ENCODE measurements around the gene SAMHD1. TPM values are rescaled to one million over a fixed set of nuclear protein-coding genes. Genes with fewer than 3 reads are reported as not detected.

SAMHD1 gene
- total and polyA plus RNA-seq, 2 of the 13 experiments (the other 11 are each of a cell fraction or from before 2014, with no cell fraction given): 16.9 to 43.5 TPM

DNA sequence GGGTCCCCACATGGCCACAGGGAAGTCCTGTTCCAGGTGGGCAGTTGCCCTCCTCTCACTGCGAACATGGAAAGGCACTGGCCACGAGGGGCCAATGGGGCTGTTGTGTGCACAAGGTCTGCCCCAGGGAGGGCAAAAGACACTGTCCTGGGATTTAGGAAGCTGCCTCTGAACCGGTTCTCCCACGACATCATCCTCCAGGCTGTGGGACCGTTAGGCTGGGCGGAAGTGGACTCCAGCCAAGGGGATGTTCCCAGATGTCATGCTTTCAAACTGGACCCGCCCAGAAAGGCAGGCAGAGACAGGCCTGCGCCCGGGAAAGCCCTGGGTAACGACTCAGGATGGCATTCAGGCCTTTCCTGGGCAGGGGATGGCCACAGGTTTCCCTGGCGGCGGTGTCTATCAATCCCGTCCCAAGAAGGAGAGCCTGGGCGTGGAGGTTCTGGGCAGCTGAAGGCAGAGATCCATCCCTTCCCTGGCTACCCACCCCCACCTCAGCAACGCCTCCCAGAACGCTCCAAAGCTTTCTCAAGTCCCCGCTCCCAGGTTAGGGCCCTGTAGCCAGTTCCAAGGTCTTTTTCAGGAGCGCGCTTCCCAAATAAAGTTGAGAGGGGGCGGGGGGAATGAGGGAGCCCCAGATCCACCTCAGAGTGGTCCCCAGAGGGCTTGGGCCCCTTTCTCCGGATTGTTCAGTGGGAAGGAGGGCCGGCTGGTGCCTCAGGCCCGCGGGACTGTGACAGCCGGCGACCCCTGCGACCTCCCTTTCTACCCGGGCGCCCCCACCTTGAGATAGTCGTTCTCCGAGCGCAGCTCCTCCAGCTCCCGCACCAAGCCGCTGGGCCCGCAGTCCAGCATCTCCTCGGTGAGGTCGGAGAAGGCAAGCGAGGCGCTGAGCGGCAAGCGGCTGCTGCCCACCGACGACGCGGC is 89.4 kb downstream of the SAMHD1 start (continued):
- TF ChIP-seq ZNF563 (CRISPR knock-in tag; IDR thresholded peaks at IDR 0.05) (no peak), ZNF101 (CRISPR knock-in tag; IDR thresholded peaks at IDR 0.05; ENCODE audit: borderline replicate concordance, low read depth) (no peak), TEAD2 (CRISPR knock-in tag; IDR thresholded peaks at IDR 0.05) (no peak), ETV5 (CRISPR knock-in tag; IDR thresholded peaks at IDR 0.05; ENCODE audit: borderline replicate concordance) (peak; percentile 90), ZNF83 (CRISPR knock-in tag; IDR thresholded peaks at IDR 0.05; ENCODE audit: borderline replicate concordance) (no peak), ZFP41 (CRISPR knock-in tag; IDR thresholded peaks at IDR 0.05; ENCODE audit: borderline replicate concordance) (no peak), ZNF547 (CRISPR knock-in tag; IDR thresholded peaks at IDR 0.05) (0 out of 2 replicates have a peak, but pooled peaks have one; percentile 39), ZNF746 (CRISPR knock-in tag; IDR thresholded peaks at IDR 0.05) (peak; percentile 68; the same call in 1 of the 2 replicates), ZNF274 (CRISPR knock-in tag; IDR thresholded peaks at IDR 0.05) (no peak; the same call in 1 of the 2 replicates), ZNF180 (CRISPR knock-in tag; IDR thresholded peaks at IDR 0.05; ENCODE audit: borderline replicate concordance, low read depth) (no peak), ARNTL (CRISPR knock-in tag; IDR thresholded peaks at IDR 0.05) (no peak), NFKB2 (CRISPR knock-in tag; IDR thresholded peaks at IDR 0.05; ENCODE audit: borderline replicate concordance) (peak; percentile 49; the same call in 1 of the 2 replicates), CBX5 (CRISPR knock-in tag; IDR thresholded peaks at IDR 0.05; ENCODE audit: borderline replicate concordance) (no peak), AHR (CRISPR knock-in tag; IDR thresholded peaks at IDR 0.05) (0 out of 2 replicates have a peak, but pooled peaks have one; percentile 32), ZNF33B (CRISPR knock-in tag; IDR thresholded peaks at IDR 0.05) (no peak), KMT2B (CRISPR knock-in tag; IDR thresholded peaks at IDR 0.05) (peak; percentile 77), SRSF1 (optimal IDR thresholded peaks at IDR 0.05; ENCODE audit: low read depth, low read length) (no peak), KLF13 (CRISPR knock-in tag; IDR thresholded peaks at IDR 0.05) (no peak), RARA (CRISPR knock-in tag; IDR thresholded peaks at IDR 0.05) (no peak), THAP11 (CRISPR knock-in tag; IDR thresholded peaks at IDR 0.05) (no peak; the same call in 1 of the 2 replicates), ZNF343 (CRISPR knock-in tag; IDR thresholded peaks at IDR 0.05) (no peak), HOXA9 (CRISPR knock-in tag; IDR thresholded peaks at IDR 0.05; ENCODE audit: borderline replicate concordance) (no peak), ZNF670 (CRISPR knock-in tag; IDR thresholded peaks at IDR 0.05; ENCODE audit: borderline replicate concordance) (no peak), ZNF383 (CRISPR knock-in tag; IDR thresholded peaks at IDR 0.05; ENCODE audit: borderline replicate concordance) (no peak), ATF7-NPFF (CRISPR knock-in tag; IDR thresholded peaks at IDR 0.05; ENCODE audit: low read depth) (peak; percentile 65; the same call in 1 of the 2 replicates), ATAD3A (CRISPR knock-in tag; IDR thresholded peaks at IDR 0.05) (no peak)
- TF ChIP-seq, protein P1, sequence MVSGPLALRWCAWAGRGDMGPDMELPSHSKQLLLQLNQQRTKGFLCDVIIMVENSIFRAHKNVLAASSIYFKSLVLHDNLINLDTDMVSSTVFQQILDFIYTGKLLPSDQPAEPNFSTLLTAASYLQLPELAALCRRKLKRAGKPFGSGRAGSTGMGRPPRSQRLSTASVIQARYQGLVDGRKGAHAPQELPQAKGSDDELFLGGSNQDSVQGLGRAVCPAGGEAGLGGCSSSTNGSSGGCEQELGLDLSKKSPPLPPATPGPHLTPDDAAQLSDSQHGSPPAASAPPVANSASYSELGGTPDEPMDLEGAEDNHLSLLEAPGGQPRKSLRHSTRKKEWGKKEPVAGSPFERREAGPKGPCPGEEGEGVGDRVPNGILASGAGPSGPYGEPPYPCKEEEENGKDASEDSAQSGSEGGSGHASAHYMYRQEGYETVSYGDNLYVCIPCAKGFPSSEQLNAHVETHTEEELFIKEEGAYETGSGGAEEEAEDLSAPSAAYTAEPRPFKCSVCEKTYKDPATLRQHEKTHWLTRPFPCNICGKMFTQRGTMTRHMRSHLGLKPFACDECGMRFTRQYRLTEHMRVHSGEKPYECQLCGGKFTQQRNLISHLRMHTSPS (CRISPR knock-in tag; IDR thresholded peaks at IDR 0.05; ENCODE audit: low read depth): no peak
- TF ChIP-seq, protein P2, sequence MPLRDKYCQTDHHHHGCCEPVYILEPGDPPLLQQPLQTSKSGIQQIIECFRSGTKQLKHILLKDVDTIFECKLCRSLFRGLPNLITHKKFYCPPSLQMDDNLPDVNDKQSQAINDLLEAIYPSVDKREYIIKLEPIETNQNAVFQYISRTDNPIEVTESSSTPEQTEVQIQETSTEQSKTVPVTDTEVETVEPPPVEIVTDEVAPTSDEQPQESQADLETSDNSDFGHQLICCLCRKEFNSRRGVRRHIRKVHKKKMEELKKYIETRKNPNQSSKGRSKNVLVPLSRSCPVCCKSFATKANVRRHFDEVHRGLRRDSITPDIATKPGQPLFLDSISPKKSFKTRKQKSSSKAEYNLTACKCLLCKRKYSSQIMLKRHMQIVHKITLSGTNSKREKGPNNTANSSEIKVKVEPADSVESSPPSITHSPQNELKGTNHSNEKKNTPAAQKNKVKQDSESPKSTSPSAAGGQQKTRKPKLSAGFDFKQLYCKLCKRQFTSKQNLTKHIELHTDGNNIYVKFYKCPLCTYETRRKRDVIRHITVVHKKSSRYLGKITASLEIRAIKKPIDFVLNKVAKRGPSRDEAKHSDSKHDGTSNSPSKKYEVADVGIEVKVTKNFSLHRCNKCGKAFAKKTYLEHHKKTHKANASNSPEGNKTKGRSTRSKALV (CRISPR knock-in tag; IDR thresholded peaks at IDR 0.05): peak; percentile 85; the same call in 1 of the 2 replicates
